Colonic mucosa (tissue), 4 donors: ENCODE data around the gene TLL2. TPM values are rescaled to one million over a fixed set of nuclear protein-coding genes. Genes with fewer than 3 reads are reported as not detected.

Source experiments
- DNase-seq: peaks from one replicate; pipeline ENCODE4 v3.0.0-alpha.2; 2020
- H3K27ac ChIP-seq: fragments of 200-600 bp; one replicate; pipeline ENCODE4 v1.8.0; 2021
- H3K27me3 ChIP-seq: fragments of 200-600 bp; one replicate; pipeline ENCODE4 v1.8.0; 2021
- H3K36me3 ChIP-seq: fragments of 200-600 bp; one replicate; pipeline ENCODE4 v1.8.0; 2021
- H3K4me1 ChIP-seq: fragments of 200-600 bp; one replicate; pipeline ENCODE4 v1.8.0; 2021; ENCODE audit warnings: mild to moderate bottlenecking
- H3K4me3 ChIP-seq: fragments of 200-600 bp; one replicate; pipeline ENCODE4 v1.8.0; 2021
- H3K9ac ChIP-seq, 2 donors: one replicate each; pipeline ENCODE4 v1.7.0; 2013; ENCODE audit warnings: control low read depth in 2 of 2, low read depth in 2 of 2, low read length in 2 of 2
- H3K9me3 ChIP-seq: fragments of 200-600 bp; one replicate; pipeline ENCODE4 v1.8.0; 2021
- intact Hi-C: fragments of 100-400 bp; cut with DNase I; formaldehyde crosslinking; loops from one replicate; pipeline ENCODE4 v1.14.1; 2022
- total RNA-seq, 2 donors: library from RNA; stranded (reverse); fragmentation: NEBNext Ultra II Directional in 1 of 2; extraction: Animal tissue kit (Norgen Biotek cat#: 25700) in 1 of 2; gene quantifications; one replicate each; pipeline ENCODE4 v1.2.1, GENCODE V29; 2021
- TF ChIP-seq, protein P1 (sequence below): fragments of 200-600 bp; IDR thresholded peaks from one replicate; pipeline ENCODE4 v1.8.0; 2022; ENCODE audit warnings: antibody characterized with exemption, mild to moderate bottlenecking
- donor health status: healthy.
- donor health status: DM: no; HTN: no; CAD: no.
- donor health status: DM: no; HTN: no; CAD: no.

TLL2 gene
- total RNA-seq, 2 donors from 2014 or later: 0.30 to 0.45 TPM

DNA sequence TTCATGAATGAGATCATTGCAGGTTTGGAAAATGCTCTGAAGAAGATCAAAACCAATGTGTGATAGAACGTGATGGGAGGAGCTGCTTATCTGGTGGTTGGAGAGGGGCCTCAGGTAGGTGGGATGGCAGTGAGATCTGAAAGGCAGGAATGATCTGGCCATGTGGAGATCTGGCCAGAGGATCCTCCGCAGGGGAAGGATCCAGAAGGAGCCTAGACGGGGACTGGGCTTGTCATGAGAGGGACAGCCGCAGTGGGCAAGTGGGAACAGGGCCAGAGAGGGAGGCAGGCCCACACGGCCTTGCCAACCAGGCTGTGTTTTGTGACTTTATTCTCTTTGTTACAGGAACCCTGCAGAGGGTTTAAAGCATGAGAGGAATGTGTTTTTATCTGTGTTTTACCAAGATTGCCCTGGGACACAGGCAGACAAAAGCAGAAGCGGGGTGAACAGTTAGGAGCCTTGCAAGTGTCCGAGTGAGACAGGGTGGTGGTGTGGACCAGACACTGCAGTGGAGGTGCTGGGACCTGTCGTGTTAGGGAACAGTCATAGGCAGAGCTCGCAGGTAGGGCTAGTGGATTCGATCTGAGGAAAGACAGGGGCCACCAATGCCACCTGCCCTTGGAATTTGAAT lies 66.6 kb downstream of the TLL2 start:
- TF ChIP-seq, protein P1, sequence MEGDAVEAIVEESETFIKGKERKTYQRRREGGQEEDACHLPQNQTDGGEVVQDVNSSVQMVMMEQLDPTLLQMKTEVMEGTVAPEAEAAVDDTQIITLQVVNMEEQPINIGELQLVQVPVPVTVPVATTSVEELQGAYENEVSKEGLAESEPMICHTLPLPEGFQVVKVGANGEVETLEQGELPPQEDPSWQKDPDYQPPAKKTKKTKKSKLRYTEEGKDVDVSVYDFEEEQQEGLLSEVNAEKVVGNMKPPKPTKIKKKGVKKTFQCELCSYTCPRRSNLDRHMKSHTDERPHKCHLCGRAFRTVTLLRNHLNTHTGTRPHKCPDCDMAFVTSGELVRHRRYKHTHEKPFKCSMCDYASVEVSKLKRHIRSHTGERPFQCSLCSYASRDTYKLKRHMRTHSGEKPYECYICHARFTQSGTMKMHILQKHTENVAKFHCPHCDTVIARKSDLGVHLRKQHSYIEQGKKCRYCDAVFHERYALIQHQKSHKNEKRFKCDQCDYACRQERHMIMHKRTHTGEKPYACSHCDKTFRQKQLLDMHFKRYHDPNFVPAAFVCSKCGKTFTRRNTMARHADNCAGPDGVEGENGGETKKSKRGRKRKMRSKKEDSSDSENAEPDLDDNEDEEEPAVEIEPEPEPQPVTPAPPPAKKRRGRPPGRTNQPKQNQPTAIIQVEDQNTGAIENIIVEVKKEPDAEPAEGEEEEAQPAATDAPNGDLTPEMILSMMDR: no peak
- no peaks in the 10 kb centered on the region for H3K36me3 ChIP-seq
- intact Hi-C loops: no loop called here
- H3K27me3 ChIP-seq: no peaks in the 10 kb centered on the region
- H3K27ac ChIP-seq: no peak overlapping the region
- no peak overlapping the region for H3K9ac ChIP-seq
- no peaks in the 10 kb centered on the region for H3K9me3 ChIP-seq
- no peak overlapping the region for H3K4me3 ChIP-seq
- DNase-seq: no peak
- no peaks in the 10 kb centered on the region for H3K4me1 ChIP-seq

DNA sequence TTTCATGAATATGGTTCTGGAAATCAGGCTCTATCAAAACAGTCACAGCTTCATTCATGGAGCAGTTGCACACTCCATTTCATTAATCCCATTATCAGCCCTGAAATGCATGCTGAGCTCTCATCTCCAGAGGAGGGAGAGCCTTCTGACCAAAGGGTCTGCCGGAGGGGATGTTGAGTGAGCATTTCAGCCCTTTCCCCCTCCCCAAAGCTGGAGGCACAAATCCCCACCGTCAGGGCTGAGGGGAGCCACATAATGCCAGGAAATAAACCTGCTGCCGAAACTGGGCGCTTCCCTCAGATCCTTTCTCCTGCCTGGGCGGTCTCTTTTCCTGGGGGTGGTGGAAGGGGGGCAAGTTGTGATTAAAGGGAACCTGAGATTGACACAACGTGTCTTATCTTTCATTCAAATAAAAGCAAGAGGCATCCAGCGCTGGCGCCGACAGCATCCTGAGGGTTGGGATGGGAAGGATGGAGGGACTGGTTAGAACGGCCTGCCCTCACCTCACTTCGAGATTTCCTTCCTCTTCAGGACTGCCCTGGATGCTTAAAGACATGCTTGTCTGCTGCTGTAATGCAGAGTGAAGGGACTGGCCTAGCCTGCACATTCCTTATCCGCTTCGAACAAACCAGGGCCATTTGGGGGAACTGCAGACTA lies 71.6 kb downstream of the TLL2 start:
- TF ChIP-seq, protein P1: no peak
- Histone ChIP-seq H3K27me3 (no peaks in the 10 kb centered on the region), H3K9ac (no peak overlapping the region), H3K4me3 (no peak overlapping the region), H3K9me3 (no peaks in the 10 kb centered on the region), H3K4me1 (no peaks in the 10 kb centered on the region), H3K36me3 (no peaks in the 10 kb centered on the region), H3K27ac (no peak overlapping the region)
- intact Hi-C loops: no loop called here
- DNase-seq: no peak

- H3K9me3 ChIP-seq: no peaks in the 10 kb centered on the region
- no peak overlapping the region for H3K27ac ChIP-seq
- TF ChIP-seq, protein P1: no peak
- no peaks in the 10 kb centered on the region for H3K36me3 ChIP-seq
- H3K4me3 ChIP-seq: no peak overlapping the region
- H3K9ac ChIP-seq: no peak overlapping the region
- no peaks in the 10 kb centered on the region for H3K27me3 ChIP-seq
- intact Hi-C loops: no loop called here
- no peaks in the 10 kb centered on the region for H3K4me1 ChIP-seq
- no peak for DNase-seq
Measured at GRCh38 chr10:96441322-96441885, 72.3 kb downstream of the TLL2 start.

GRCh38 chr10:96440361-96441292 lies 73.1 kb downstream of the TLL2 start:
- H3K9ac ChIP-seq: no peak overlapping the region
- H3K27ac ChIP-seq: peak overlapping the region; percentile 32
- no peaks in the 10 kb centered on the region for H3K27me3 ChIP-seq
- no peak overlapping the region for H3K4me3 ChIP-seq
- H3K36me3 ChIP-seq: no peaks in the 10 kb centered on the region
- H3K9me3 ChIP-seq: no peaks in the 10 kb centered on the region
- TF ChIP-seq, protein P1: no peak
- intact Hi-C loops: no loop called here
- no peak for DNase-seq
- H3K4me1 ChIP-seq: no peaks in the 10 kb centered on the region

DNA sequence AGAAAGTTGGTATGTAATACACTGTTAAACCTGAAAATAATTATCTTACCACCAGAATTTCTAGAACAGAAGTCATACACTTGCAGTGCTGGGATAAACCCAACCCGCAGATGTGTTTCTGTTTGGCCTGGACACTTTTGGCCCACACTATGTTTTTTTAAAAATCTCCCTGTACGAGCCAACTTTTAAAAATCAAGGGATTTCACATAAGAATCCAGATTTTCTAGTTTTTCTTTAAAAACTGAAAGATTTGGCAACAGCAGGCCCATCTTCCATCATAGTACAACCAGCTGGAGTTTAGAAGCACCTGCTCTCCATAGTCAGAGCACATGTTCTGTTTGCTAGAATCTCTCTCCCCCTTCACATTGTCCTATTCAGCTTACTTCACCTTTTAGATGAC lies 74.0 kb downstream of the TLL2 start:
- no peak overlapping the region for H3K4me3 ChIP-seq
- no peaks in the 10 kb centered on the region for H3K36me3 ChIP-seq
- intact Hi-C loops: no loop called here
- DNase-seq: no peak
- no peaks in the 10 kb centered on the region for H3K9me3 ChIP-seq
- H3K9ac ChIP-seq: no peak overlapping the region
- H3K4me1 ChIP-seq: no peaks in the 10 kb centered on the region
- no peak overlapping the region for H3K27ac ChIP-seq
- H3K27me3 ChIP-seq: no peaks in the 10 kb centered on the region
- TF ChIP-seq, protein P1: no peak
